Measurements from ENCODE around the gene TMEM120A.

Gene TMEM120A

DNA sequence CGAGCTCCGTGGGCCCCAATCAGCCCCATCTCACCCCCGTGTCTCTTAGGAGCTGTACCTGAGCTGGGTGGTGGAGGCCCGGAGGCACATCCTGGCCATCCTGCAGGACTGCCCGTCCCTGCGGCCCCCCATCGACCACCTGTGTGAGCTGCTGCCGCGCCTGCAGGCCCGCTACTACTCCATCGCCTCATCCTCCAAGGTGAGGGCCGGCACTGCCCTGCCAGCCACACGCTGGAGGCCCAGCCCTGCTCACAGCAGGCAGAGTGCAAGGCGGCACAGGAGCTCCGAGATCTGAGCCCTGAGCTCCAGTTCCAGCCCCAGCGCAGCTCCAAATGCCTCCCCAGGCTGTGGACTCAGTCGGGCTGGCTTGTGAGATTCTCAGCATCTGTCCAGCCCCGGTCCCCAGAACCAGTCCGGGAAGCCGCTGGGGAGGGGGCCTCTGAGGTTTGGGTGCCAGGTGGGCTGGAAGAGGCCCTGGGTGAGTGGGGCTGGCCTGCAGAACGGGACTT is 9.3 kb downstream of the TMEM120A start:
- TF ChIP-seq EZH2 (IDR thresholded peaks at IDR 0.05; ENCODE audit: borderline replicate concordance, low read depth, low read length, severe bottlenecking), result no peak
- TF ChIP-seq, protein P1, sequence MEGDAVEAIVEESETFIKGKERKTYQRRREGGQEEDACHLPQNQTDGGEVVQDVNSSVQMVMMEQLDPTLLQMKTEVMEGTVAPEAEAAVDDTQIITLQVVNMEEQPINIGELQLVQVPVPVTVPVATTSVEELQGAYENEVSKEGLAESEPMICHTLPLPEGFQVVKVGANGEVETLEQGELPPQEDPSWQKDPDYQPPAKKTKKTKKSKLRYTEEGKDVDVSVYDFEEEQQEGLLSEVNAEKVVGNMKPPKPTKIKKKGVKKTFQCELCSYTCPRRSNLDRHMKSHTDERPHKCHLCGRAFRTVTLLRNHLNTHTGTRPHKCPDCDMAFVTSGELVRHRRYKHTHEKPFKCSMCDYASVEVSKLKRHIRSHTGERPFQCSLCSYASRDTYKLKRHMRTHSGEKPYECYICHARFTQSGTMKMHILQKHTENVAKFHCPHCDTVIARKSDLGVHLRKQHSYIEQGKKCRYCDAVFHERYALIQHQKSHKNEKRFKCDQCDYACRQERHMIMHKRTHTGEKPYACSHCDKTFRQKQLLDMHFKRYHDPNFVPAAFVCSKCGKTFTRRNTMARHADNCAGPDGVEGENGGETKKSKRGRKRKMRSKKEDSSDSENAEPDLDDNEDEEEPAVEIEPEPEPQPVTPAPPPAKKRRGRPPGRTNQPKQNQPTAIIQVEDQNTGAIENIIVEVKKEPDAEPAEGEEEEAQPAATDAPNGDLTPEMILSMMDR (IDR thresholded peaks at IDR 0.05; ENCODE audit: borderline replicate concordance, extremely low read depth, low read length, poor library complexity, severe bottlenecking), result no peak
- no peak for ATAC-seq (ENCODE audit: insufficient read depth, low read depth)

DNA sequence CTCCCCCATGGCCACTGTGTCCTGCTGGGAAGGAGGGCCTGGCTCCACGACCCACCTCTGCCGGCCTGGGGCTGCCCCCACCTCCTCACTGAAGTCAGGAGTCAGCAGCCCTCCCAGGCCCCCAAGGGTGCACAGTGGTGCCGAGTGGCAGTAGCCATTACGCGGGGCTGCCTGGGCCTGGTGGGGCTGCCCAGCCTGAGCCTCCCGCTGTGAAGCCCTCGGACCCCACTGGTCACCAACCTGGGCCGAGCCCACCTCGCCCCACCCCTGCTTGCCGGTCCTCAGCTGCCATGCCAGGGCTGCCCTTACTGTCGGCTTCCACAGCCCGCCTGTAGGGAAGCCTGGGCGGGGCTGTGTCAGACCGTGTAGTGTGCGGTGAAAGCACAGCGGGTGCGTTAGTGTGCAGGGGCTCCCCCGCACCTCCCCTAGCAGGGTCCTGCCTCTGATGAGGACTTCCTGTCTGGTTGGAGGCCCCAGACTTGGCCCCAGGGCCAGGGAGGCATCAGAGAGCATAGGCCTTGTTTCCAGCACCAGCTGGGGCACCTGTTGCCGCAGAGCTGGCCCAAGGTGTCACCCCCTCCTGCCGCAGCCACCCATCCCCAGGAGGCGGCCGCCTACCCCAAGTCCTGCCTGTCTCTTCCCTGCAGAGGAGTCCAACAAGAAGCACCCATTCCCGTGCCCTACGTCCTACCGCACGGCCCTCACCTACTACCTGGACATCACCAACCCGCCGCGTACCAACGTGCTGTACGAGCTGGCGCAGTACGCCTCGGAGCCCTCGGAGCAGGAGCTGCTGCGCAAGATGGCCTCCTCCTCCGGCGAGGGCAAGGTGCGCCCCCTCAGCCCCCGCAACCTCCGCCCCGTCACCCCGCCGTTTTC is 10.0 kb downstream of the TMEM120A start:
- Histone ChIP-seq H3K4me3 (ENCODE audit: low read depth in 1 of 2, low read length in 2 of 2) (no peak overlapping the region), H3K79me2 (ENCODE audit: insufficient read depth, low read length) (no peaks in the 10 kb centered on the region), H4K20me1 (ENCODE audit: insufficient read depth, low read length) (no peaks in the 10 kb centered on the region; the same call in 1 of the 2 replicates), H3K9ac (ENCODE audit: low read depth, low read length) (no peak overlapping the region), H3K4me2 (ENCODE audit: insufficient read depth, low read length) (no peak overlapping the region), H3K27me3 (ENCODE audit: insufficient read depth, low read length, poor library complexity) (no peaks in the 10 kb centered on the region), H3K36me3 (ENCODE audit: insufficient read depth, low read length) (peaks cover 43% of the 10 kb centered on the region), H3K9me3 (ENCODE audit: insufficient read depth, low read length, severe bottlenecking) (no peaks in the 10 kb centered on the region), H3K27ac (ENCODE audit: low read length) (no peak overlapping the region), H3K4me1 (ENCODE audit: insufficient read depth, low read length) (no peaks in the 10 kb centered on the region), H2AFZ (ENCODE audit: low read depth, low read length) (no peak overlapping the region)
- no peak for ATAC-seq (ENCODE audit: insufficient read depth, low read depth)
- DNase-seq, result no peak
- TF ChIP-seq, protein P1 (IDR thresholded peaks at IDR 0.05; ENCODE audit: borderline replicate concordance, extremely low read depth, low read length, poor library complexity, severe bottlenecking), result no peak
- no peak for TF ChIP-seq EZH2 (IDR thresholded peaks at IDR 0.05; ENCODE audit: borderline replicate concordance, low read depth, low read length, severe bottlenecking)

More for the DNA sequence above, 9.3 kb downstream of the TMEM120A start:
- DNase-seq, result no peak
- no peak overlapping the region for H3K27ac ChIP-seq (ENCODE audit: low read length)
- no peaks in the 10 kb centered on the region for H3K9me3 ChIP-seq (ENCODE audit: insufficient read depth, low read length, severe bottlenecking)
- H3K4me1 ChIP-seq (ENCODE audit: insufficient read depth, low read length), result no peaks in the 10 kb centered on the region
- no peak overlapping the region for H3K4me2 ChIP-seq (ENCODE audit: insufficient read depth, low read length)
- H3K27me3 ChIP-seq (ENCODE audit: insufficient read depth, low read length, poor library complexity), result no peaks in the 10 kb centered on the region
- H3K9ac ChIP-seq (ENCODE audit: low read depth, low read length), result no peak overlapping the region
- H3K4me3 ChIP-seq (ENCODE audit: low read depth in 1 of 2, low read length in 2 of 2), result no peak overlapping the region
- no peaks in the 10 kb centered on the region for H3K79me2 ChIP-seq (ENCODE audit: insufficient read depth, low read length)
- H3K36me3 ChIP-seq (ENCODE audit: insufficient read depth, low read length), result peaks cover 41% of the 10 kb centered on the region
- no peak overlapping the region for H2AFZ ChIP-seq (ENCODE audit: low read depth, low read length)
- no peaks in the 10 kb centered on the region; the same call in 1 of the 2 replicates for H4K20me1 ChIP-seq (ENCODE audit: insufficient read depth, low read length)

DNA sequence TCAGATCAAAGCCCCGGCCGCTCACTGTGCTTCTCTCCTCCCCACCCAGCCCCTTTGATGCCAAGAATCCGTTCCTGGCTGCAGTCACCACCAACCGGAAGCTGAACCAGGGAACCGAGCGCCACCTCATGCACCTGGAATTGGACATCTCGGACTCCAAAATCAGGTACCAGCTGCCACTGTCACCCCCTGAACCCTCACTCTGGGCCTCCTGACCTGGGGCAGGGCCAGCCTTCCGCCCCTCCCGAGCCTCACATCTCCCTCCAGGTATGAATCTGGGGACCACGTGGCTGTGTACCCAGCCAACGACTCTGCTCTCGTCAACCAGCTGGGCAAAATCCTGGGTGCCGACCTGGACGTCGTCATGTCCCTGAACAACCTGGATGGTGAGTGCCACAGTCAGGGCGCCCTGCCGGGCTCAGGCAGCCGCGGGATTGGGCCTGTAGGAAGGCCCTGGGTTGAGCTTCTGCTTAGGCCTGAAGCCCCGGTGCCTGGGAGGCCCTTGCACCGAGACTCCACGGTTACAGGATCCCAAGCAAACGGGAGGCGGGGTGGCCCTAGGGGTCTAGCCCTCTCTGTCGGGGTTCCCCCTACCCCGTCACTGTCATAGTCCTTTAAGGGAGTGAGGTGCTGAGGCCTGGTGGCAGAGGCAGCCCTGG is 10.8 kb downstream of the TMEM120A start:
- TF ChIP-seq EZH2 (IDR thresholded peaks at IDR 0.05; ENCODE audit: borderline replicate concordance, low read depth, low read length, severe bottlenecking), result no peak
- TF ChIP-seq, protein P1 (IDR thresholded peaks at IDR 0.05; ENCODE audit: borderline replicate concordance, extremely low read depth, low read length, poor library complexity, severe bottlenecking), result no peak
- H2AFZ ChIP-seq (ENCODE audit: low read depth, low read length), result no peak overlapping the region
- no peak overlapping the region for H3K4me3 ChIP-seq (ENCODE audit: low read depth in 1 of 2, low read length in 2 of 2)
- peaks cover 43% of the 10 kb centered on the region for H3K36me3 ChIP-seq (ENCODE audit: insufficient read depth, low read length)
- no peaks in the 10 kb centered on the region for H3K27me3 ChIP-seq (ENCODE audit: insufficient read depth, low read length, poor library complexity)
- no peak for DNase-seq
- H4K20me1 ChIP-seq (ENCODE audit: insufficient read depth, low read length), result no peaks in the 10 kb centered on the region; the same call in 1 of the 2 replicates
- no peak overlapping the region for H3K27ac ChIP-seq (ENCODE audit: low read length)
- H3K9me3 ChIP-seq (ENCODE audit: insufficient read depth, low read length, severe bottlenecking), result no peaks in the 10 kb centered on the region
- H3K4me2 ChIP-seq (ENCODE audit: insufficient read depth, low read length), result no peak overlapping the region
- H3K9ac ChIP-seq (ENCODE audit: low read depth, low read length), result no peak overlapping the region
- no peak for ATAC-seq (ENCODE audit: insufficient read depth, low read depth)
- no peaks in the 10 kb centered on the region for H3K79me2 ChIP-seq (ENCODE audit: insufficient read depth, low read length)
- H3K4me1 ChIP-seq (ENCODE audit: insufficient read depth, low read length), result no peaks in the 10 kb centered on the region
